ENCODE measurements around the gene RAB18.

GRCh38 chr10:27526242-27526641 lies 22.1 kb downstream of the RAB18 start:
- TF ChIP-seq CTCF (IDR thresholded peaks at IDR 0.05; ENCODE audit: low read depth, low read length, poor library complexity, severe bottlenecking) (no peak), EZH2phosphoT487 (IDR thresholded peaks at IDR 0.05; ENCODE audit: borderline replicate concordance, low read length) (no peak)
